Thyroid gland (tissue), 4 donors: ENCODE data around the gene RAB39B. TPM values are rescaled to one million over a fixed set of nuclear protein-coding genes. Genes with fewer than 3 reads are reported as not detected.
"Not testable (repeated sequence)": the region's sequence is repeated elsewhere in the genome, so short reads cannot be mapped to it uniquely, and the experiment has no call there.

Experiments
- DNase-seq, 2 donors: peaks; one replicate each; pipeline ENCODE4 v3.0.0-alpha.2; 2019
- H3K27ac ChIP-seq, 3 donors: fragments of 200-600 bp; sonication (generic); 1 replicate in 2 of 3; 2 replicates in 1 of 3; pipeline ENCODE4 v1.5.1; 2016 to 2019; ENCODE audit warnings: mild to moderate bottlenecking in 1 of 3, moderate library complexity in 1 of 3
- H3K27me3 ChIP-seq: fragments of 200-600 bp; sonication (generic); one replicate; pipeline ENCODE4 v1.5.1; 2019
- H3K36me3 ChIP-seq, 2 donors: fragments of 200-600 bp; sonication (generic); one replicate each; pipeline ENCODE4 v1.5.1; 2016 to 2019
- H3K4me1 ChIP-seq, 2 donors: fragments of 200-600 bp; sonication (generic); one replicate each; pipeline ENCODE4 v1.5.1; 2017 to 2019
- H3K4me3 ChIP-seq, 3 donors: fragments of 200-600 bp; sonication (generic); replicated peaks in 1 of 3; 1 replicate in 2 of 3; 2 replicates in 1 of 3; pipeline ENCODE4 v1.5.1; 2016; ENCODE audit warnings: mild to moderate bottlenecking in 1 of 3
- H3K9me3 ChIP-seq: fragments of 200-600 bp; sonication (generic); one replicate; pipeline ENCODE4 v1.5.1; 2017
- CTCF ChIP-seq, 6 experiments: fragments of 200-600 bp in 3 of 6; fragments of 450-650 bp in 3 of 6; sonication (generic) in 3 of 6; IDR thresholded peaks; one replicate each; pipeline ENCODE4 v1.5.1; 2016 to 2019; ENCODE audit warnings: antibody characterized with exemption in 6 of 6, mild to moderate bottlenecking in 2 of 6, inconsistent platforms in 1 of 6, moderate library complexity in 1 of 6
- POLR2A ChIP-seq, 2 donors: fragments of 450-650 bp; IDR thresholded peaks; one replicate each; pipeline ENCODE4 v1.6.1; 2017; ENCODE audit warnings: antibody characterized with exemption in 2 of 2, mild to moderate bottlenecking in 2 of 2, moderate library complexity in 1 of 2
- WGBS, 2 donors: methylation state at CpG; one replicate each; pipeline ENCODE4 v1.1.5; 2017; 5-methylcytosine and 5-hydroxymethylcytosine counted together
- intact Hi-C: fragments of 100-400 bp; cut with DNase I; formaldehyde crosslinking; loops from one replicate; pipeline ENCODE4 v1.15.1; 2023
- total RNA-seq, 4 donors: library from RNA; depleted of rRNA; stranded (reverse); fragments of >200 nt; gene quantifications; one replicate each; pipeline ENCODE4 v1.2.3, GENCODE V29; 2016

Gene RAB39B
- 1 to 10 TPM; 2.1 to 4.3 (median 3.3) TPM for total RNA-seq

- H3K9me3 ChIP-seq: no peaks in the 10 kb centered on the region
- DNase-seq: peak; percentile 45 to 61
- H3K27ac ChIP-seq: no peak within 1 kb of the TSS
- WGBS, 2 donors: 0 to 5% methylated on average over 3 to 16 of the region's 58 CpGs
- no peaks in the 10 kb centered on the region for H3K36me3 ChIP-seq
- no peaks in the 10 kb centered on the region for H3K27me3 ChIP-seq
- TF ChIP-seq CTCF (IDR thresholded peaks at IDR 0.05): no peak
- TF ChIP-seq POLR2A (IDR thresholded peaks at IDR 0.05): no peak
- intact Hi-C loops: no loop called here
- peak within 1 kb of the TSS in 2 of 3 donors; percentile 21 to 37 for H3K4me3 ChIP-seq
- H3K4me1 ChIP-seq: no peaks in the 10 kb centered on the region
Measured at GRCh38 chrX:155263854-155264628, at the start of gene RAB39B. TSS of gene RAB39B (minus strand) at chrX:155264491. CDS start at chrX:155264288, 203 bp downstream.

- H3K4me1 ChIP-seq: no peaks in the 10 kb centered on the region
- 71 to 86% methylated on average over 1 to 4 of the region's 4 CpGs for WGBS, 2 donors
- no peaks in the 10 kb centered on the region for H3K36me3 ChIP-seq
- H3K27ac ChIP-seq: no peak overlapping the region
- no peaks in the 10 kb centered on the region for H3K27me3 ChIP-seq
- H3K4me3 ChIP-seq: no peak overlapping the region
- DNase-seq: no peak
- H3K9me3 ChIP-seq: no peaks in the 10 kb centered on the region
- TF ChIP-seq POLR2A (IDR thresholded peaks at IDR 0.05) (no peak), CTCF (IDR thresholded peaks at IDR 0.05) (no peak)
- intact Hi-C loops: no loop called here
Measured at GRCh38 chrX:155313766-155314165, 49.5 kb upstream of the RAB39B start.

- Histone ChIP-seq H3K27me3 (no peaks in the 10 kb centered on the region), H3K36me3 (no peaks in the 10 kb centered on the region), H3K9me3 (no peaks in the 10 kb centered on the region), H3K4me1 (no peaks in the 10 kb centered on the region), H3K27ac (no peak overlapping the region), H3K4me3 (no peak overlapping the region)
- DNase-seq: no peak
- intact Hi-C loops: no loop called here
- TF ChIP-seq POLR2A (IDR thresholded peaks at IDR 0.05): no peak
- TF ChIP-seq CTCF (IDR thresholded peaks at IDR 0.05): no peak
Measured at GRCh38 chrX:155293771-155294170, 29.5 kb upstream of the RAB39B start.

GRCh38 chrX:155279873-155280272 is 15.6 kb upstream of the RAB39B start:
- no peak for DNase-seq
- no peak overlapping the region for H3K27ac ChIP-seq
- intact Hi-C loops: no loop called here
- no peaks in the 10 kb centered on the region for H3K4me1 ChIP-seq
- H3K36me3 ChIP-seq: peaks cover 0 to 7% of the 10 kb centered on the region in 2 donors
- 95 to 100% methylated on average over 1 of the region's 1 CpG for WGBS, 2 donors
- H3K27me3 ChIP-seq: no peaks in the 10 kb centered on the region
- no peak overlapping the region for H3K4me3 ChIP-seq
- no peak for TF ChIP-seq POLR2A (IDR thresholded peaks at IDR 0.05)
- no peak for TF ChIP-seq CTCF (IDR thresholded peaks at IDR 0.05)
- no peaks in the 10 kb centered on the region for H3K9me3 ChIP-seq

GRCh38 chrX:155270969-155271368 is 6.7 kb upstream of the RAB39B start:
- Histone ChIP-seq H3K9me3 (no peaks in the 10 kb centered on the region), H3K4me3 (no peak overlapping the region), H3K27ac (no peak overlapping the region), H3K4me1 (no peaks in the 10 kb centered on the region), H3K27me3 (no peaks in the 10 kb centered on the region), H3K36me3 (no peaks in the 10 kb centered on the region)
- intact Hi-C loops: no loop called here
- DNase-seq: no peak
- WGBS, 2 donors: 93 to 100% methylated on average over 1 of the region's 1 CpG
- TF ChIP-seq CTCF (IDR thresholded peaks at IDR 0.05) (no peak), POLR2A (IDR thresholded peaks at IDR 0.05) (no peak)

GRCh38 chrX:155267995-155268394 is 3.7 kb upstream of the RAB39B start:
- WGBS, 2 donors: 88 to 92% methylated on average over 1 of the region's 1 CpG
- H3K9me3 ChIP-seq, H3K27me3 ChIP-seq, H3K4me3 ChIP-seq, H3K36me3 ChIP-seq, H3K4me1 ChIP-seq, intact Hi-C loops, DNase-seq, H3K27ac ChIP-seq: not testable (repeated sequence)
